HG03039 (cell line): ENCODE data around the gene DHRS12.

Source experiments
- ATAC-seq: cut with Tn5 transposase; IDR thresholded peaks from one replicate; pipeline ENCODE4 v1.9.1; 2021; ENCODE audit warnings: mild to moderate bottlenecking, moderate library complexity; ENCODE audit not compliant: unreplicated experiment

The DHRS12 gene, protein sequence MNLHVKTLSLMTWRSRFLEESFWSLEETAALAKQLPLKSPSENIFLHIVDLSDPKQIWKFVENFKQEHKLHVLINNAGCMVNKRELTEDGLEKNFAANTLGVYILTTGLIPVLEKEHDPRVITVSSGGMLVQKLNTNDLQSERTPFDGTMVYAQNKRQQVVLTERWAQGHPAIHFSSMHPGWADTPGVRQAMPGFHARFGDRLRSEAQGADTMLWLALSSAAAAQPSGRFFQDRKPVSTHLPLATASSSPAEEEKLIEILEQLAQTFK

DNA sequence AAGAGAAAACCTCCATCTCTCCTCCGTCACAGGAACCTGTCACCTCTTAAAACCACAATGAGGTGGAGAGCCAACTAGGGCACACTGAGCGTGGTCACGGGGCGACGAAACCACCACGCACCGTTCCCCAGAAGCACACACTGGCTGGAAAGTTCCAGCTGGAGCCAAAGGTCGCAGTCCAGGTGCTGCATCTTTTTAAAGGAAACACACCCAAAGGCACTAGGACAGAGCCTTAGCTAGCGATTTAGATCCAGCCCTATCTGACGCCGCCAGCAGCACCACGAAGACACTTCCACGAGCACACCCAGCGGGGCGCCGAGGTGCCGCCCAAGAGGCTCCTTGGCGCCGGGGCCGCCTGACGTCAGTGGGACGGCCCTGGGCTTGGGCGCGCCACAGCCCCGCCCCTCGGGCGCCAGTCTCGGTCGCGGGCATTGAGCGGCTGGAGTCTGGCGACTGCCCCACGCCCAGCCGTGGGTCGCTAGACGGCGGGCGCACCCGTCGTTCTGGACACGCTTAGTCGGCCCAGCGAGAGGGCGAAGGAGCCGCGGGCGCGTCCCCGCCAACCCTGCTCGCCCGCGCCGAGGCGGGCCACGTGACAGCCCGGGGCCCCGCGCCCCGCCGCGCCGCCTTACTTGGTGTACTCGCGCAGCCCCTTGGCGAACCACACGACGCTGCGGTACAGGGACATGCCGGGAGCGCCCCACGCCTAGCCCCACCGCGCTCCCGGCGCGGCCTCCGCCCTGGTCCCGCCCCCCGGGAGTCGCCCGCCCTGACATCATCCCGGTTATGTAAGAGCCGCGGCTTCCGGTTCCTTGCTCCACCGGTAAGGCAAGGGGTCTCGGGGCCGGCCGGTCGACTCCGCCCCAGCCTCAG lies at the start of gene DHRS12:
Gene DHRS12 (minus strand): TSS at position 742 of the 873 bp plus-strand sequence. CDS start 4,504 bp downstream, outside the sequence.
- ATAC-seq, result peak; percentile 87

GRCh38 chr13:51849145-51850101 lies 45.5 kb upstream of the DHRS12 start:
- no peak for ATAC-seq

- ATAC-seq, result no peak
Observed at GRCh38 chr13:51848674-51849073, 44.7 kb upstream of the DHRS12 start.

GRCh38 chr13:51846756-51847155 lies 42.8 kb upstream of the DHRS12 start:
- no peak for ATAC-seq

DNA sequence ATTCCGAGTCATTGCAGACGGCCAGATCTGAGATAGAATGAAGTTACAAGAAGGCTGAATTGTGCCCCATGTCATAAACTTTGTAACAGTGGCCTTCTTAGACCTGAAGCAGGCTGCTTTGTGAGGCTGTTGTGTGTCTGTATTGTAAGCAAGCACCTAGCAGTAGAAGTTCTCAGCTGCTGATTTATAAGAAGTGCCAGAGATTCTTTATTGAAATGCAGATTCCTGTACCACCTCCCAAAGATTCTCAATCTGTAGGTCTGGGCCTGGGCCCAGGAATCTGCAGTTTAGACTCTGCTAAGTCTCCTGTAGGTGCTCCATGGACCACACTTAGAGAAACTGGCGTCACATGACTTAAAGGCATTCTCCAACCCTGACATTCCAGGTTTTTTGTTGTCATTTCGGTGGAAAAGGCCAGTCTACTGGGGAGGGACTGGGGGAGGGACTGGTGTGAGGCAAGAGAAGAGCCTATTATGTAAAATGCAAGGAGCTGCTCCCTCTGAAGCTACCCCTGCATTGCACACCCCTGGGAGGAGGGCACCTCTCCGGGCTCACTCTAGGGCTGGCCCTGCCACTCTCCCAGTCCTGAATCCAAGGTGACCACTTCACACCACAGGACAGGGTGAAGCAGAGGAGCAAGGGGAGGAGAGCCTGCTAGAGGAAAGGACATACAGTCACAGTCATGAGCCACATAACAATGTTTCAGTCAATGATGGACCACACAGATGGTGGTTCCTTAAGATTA lies 41.8 kb upstream of the DHRS12 start:
- no peak for ATAC-seq

DNA sequence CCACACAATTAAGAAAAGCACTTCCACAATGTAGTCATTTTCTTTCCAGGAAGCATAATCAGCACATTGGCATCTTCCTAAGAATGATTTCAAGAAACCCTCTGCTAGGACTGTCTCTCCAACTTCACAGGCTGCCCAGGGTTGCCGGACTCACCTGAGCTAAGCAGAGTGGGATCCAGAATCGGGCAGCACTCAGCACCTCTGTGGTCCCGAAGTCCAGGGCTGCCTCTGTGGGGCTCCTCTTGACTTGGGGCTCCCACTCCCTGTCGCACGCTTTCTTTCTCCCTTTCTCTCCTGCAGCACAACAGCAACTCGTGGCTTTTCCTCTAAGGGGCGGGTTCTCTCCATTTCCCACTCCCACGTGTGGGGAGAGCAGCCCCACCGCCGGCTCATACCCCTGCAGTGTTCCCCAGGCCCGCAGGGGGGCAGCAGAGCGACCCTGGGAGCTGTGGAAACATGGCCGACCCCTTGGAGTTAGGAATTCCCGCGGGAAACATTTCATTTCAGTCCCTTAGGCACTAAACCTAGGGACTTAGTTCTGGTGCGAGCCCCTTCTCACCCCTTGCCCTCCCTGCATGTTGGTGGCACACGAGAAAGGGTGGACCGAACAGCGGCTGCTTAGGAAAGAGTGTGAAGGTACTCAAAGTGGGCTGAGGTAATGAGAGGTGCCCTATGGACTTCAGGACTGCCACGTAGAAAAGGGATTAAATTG lies 41.1 kb upstream of the DHRS12 start, which contains the start of gene TMEM272:
Gene TMEM272 (minus strand): TSS at position 316 of the 712 bp plus-strand sequence. CDS start 6,647 bp downstream, outside the sequence.
- no peak for ATAC-seq

DNA sequence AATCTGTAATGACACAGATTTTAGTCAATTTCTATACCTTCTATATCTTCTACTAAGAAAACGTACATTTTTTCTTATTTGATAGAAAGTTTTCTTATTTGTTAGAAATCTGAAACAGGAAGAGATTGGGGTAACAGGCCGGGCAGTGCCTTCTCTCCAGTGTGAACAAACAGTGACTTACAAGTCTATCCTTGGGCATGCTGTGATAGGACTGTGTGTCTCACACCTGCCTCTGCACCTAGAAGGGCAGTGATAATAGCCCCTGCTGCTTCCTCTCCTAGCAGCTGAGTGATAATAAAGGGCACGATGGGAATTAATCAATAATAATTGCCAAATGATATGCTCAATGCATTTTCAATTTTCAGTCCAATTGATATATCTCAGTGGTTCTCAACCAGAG lies 39.6 kb upstream of the DHRS12 start:
- ATAC-seq, result no peak

DNA sequence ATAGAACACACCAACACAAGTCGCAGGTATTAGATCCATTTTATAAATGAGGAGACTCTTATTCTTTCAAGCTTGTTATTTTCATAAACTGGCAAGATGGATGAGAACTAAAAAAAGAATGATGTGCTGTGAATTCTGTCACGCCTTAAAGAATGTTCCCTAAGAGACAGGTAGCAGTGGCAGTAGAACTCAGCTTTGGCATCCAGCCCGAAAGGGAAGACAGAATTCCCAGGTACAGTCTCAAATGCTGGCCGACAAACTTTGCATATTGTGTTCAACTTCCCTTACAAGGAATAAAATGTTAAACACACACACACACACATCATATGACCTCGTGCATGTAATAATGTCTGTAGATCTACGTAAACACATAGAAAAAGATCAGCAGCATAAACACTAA lies 37.8 kb upstream of the DHRS12 start:
- no peak for ATAC-seq

GRCh38 chr13:51840917-51841316 lies 37.0 kb upstream of the DHRS12 start:
- ATAC-seq, result no peak

DNA sequence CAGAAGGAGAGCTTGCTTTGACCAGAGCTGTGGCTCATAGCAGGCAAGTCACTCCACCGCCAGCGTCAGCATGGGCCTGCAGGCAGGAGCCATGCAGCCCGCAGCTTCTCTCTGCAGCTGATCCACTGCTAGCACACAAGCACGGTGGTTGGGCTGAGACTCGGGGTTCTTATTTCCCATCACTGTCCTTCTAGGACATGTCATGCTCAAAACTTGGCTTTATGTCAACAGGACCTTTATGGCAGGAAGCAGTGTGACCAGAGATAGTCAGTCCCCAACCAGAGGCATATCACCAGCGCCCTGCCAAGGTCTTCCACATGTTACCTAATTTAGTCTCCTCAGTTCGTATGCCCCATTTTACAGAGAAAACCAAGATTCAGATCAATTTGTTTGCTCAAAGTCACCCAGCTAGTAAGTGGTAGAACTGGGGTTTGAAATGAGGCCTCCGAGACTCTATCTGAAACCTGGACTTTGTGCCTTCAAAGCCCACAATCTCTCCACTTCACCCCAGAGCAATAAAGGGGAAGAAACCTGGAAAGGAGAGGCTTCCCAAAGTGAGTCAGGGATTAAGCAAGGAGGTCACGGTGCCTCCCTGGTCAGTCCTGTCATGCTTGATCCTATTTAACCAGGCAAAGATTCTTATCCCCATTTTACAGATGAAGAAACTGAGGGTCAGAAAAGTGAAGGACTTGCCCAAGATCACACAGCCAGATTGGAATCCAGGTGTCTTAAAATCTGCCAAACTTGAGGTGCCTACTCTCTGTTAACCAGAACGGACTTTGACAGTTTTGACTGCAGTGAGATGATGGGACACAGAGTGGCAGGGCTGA lies 36.0 kb upstream of the DHRS12 start:
- ATAC-seq, result no peak

GRCh38 chr13:51838240-51838846 lies 34.4 kb upstream of the DHRS12 start:
- no peak for ATAC-seq

DNA sequence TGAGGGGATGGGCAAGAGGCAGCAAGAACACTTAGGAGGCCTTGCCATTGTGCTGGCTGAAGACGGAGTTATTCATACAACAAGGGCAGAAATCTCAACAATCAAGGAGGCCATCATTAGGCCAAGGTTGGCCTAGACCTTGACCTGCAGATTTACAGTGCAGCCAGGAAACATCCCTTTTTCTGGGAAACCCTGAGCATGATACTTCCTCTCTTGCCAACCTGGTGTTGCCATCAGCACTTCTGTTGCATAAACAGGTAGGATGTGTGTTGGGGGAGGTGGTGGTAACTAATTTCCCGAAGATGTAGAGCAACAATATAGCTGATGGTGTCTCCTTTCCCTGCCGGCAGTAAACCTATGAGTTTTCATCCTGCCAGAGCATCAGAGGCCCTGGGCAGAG lies 33.1 kb upstream of the DHRS12 start:
- ATAC-seq, result no peak

GRCh38 chr13:51834581-51835171 lies 30.7 kb upstream of the DHRS12 start:
- no peak for ATAC-seq

DNA sequence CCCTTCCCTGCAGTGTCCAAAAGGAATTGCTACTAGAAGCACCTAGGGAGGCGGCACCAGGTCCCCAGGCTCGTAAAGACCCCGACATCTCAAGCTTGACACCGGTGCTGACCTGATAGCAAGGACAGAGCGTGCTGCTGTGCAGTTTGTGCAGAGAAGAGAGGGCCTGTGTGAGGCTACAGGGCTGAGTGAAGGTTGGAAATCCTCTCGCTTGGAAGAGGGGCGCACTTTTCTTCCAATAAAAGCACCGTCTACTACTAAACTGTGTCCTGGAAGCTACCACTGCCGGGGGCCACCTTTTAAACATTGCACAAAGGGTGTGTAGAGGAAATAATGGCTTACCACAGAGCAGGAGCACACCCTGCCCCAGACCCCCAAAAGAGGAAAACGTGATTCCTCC lies 30.0 kb upstream of the DHRS12 start:
- ATAC-seq, result no peak

DNA sequence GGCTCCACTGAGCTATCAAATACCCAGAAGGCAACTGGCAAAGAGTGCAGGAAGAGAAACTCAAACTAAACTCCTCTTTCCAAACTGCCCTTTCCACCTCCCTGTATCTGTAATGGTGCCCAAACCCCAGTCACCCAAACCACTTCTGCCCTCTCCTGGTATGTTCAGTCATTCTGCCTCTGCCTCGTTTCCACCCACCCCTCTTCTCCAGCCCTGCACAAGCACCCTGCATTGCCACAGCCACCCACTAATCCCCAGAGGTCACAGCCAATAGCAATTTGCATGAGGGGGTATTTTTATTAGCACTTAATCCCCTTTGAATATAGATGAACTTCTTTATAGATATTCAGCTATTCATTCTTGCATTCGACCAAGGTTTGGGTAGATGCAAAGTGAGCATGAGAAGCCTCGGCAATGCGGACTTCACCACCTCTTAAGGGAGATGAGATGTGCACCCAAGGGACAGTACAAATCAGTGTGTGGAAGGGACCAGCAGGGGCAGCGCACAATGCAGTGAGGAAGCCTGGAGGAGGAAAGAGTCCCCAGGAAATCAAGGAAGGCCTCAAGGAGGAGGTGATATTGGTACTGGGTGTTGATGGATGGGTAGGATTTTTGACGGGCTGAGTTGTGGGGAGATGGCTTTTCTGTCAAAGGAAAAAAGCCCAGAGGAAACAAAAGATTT lies 28.6 kb upstream of the DHRS12 start:
- ATAC-seq, result peak; percentile 68

DNA sequence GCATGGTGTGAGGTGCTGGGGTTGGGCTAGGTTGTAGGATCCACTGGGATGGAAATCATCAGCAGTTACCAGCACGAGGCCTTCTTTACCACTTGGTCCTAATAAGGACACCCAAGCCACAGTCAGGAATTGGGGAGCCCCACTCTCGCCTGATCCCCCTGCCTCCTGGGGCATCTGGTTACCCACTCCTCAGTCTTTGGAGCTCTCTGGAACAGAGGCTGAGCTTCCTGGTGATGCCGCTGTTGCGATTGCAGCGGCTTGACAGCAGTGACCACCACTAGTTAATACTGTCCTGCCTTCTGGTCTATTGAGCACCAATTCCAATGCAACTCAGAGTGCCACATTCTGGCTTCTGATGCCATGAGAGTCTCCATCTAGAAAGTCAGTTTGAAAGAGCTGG lies 27.6 kb upstream of the DHRS12 start:
- no peak for ATAC-seq

DNA sequence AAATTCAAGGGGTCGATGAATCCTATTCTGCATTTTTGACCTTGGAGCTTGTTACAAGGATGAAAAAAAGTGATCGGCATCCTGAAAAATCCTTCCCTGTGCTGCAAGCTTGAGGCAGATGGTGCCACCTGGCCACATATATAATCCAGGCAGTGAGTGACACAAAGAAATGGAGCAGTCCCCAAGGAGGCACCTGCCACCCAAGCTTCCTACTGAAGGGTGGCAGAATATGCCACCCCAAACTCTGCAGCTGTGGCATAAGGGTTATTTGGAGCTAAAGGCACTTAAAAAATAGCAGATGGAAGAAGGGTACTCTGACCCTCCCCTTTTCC lies 25.6 kb upstream of the DHRS12 start:
- no peak for ATAC-seq
